Keratinocyte (primary cell): ENCODE data around the gene AP3M1. TPM values are rescaled to one million over a fixed set of nuclear protein-coding genes. Genes with fewer than 3 reads are reported as not detected.

Experiments
- DNase-seq: peaks from one replicate; pipeline ENCODE4 v3.0.0-alpha.2; 2011; ENCODE audit warnings: low read depth, missing footprints, low spot score
- FAIRE-seq: peaks from 2 replicates; lab custom pipeline; 2011; peaks lifted over from hg19 to GRCh38; lab: Jason Lieb, UNC
- H2AFZ ChIP-seq: 2 replicates; pipeline ENCODE4 v1.6.0; 2012; ENCODE audit warnings: low read length, control low read depth, inconsistent platforms; ENCODE audit not compliant: control insufficient read depth
- H3K27ac ChIP-seq: 2 replicates; pipeline ENCODE4 v1.5.1; 2011; ENCODE audit warnings: low read length; ENCODE audit not compliant: control insufficient read depth, insufficient read depth
- H3K27me3 ChIP-seq: 3 replicates; pipeline ENCODE4 v1.6.0; 2011; ENCODE audit warnings: low read length; ENCODE audit not compliant: control insufficient read depth, insufficient read depth; ENCODE audit errors: extremely low read depth
- H3K36me3 ChIP-seq, 2 experiments: 2 replicates in 1 of 2; 3 replicates in 1 of 2; pipeline ENCODE4 v1.5.1; 2011; ENCODE audit warnings: low read length in 2 of 2, mild to moderate bottlenecking in 1 of 2; ENCODE audit not compliant: control insufficient read depth in 2 of 2, insufficient read depth in 2 of 2; ENCODE audit errors: extremely low read depth in 1 of 2
- H3K4me1 ChIP-seq: 3 replicates; pipeline ENCODE4 v1.5.1; 2011; ENCODE audit warnings: low read length; ENCODE audit not compliant: control insufficient read depth, insufficient read depth; ENCODE audit errors: extremely low read depth
- H3K4me2 ChIP-seq: 3 replicates; pipeline ENCODE4 v1.6.0; 2011; ENCODE audit warnings: low read depth, low read length; ENCODE audit not compliant: control insufficient read depth, insufficient read depth; ENCODE audit errors: extremely low read depth
- H3K4me3 ChIP-seq, 3 experiments: fragments of 200-600 bp in 1 of 3; sonication (generic) in 1 of 3; 2 replicates in 2 of 3; 3 replicates in 1 of 3; pipeline ENCODE4 v1.5.1; 2011 to 2016; ENCODE audit warnings: low read length in 3 of 3, mild to moderate bottlenecking in 3 of 3, control low read depth in 2 of 3, inconsistent platforms in 1 of 3, low read depth in 1 of 3, mixed read lengths in 1 of 3, mixed run types in 1 of 3, moderate library complexity in 1 of 3; ENCODE audit not compliant: control insufficient read depth in 2 of 3, insufficient read depth in 2 of 3; ENCODE audit errors: extremely low read depth in 1 of 3
- H3K79me2 ChIP-seq: 2 replicates; pipeline ENCODE4 v1.6.0; 2012; ENCODE audit warnings: low read length; ENCODE audit not compliant: control insufficient read depth, insufficient read depth
- H3K9ac ChIP-seq: 3 replicates; pipeline ENCODE4 v1.6.0; 2011; ENCODE audit warnings: low read length; ENCODE audit not compliant: control insufficient read depth, insufficient read depth; ENCODE audit errors: extremely low read depth
- H3K9me1 ChIP-seq: 3 replicates; pipeline ENCODE4 v1.6.0; 2011; ENCODE audit warnings: low read length; ENCODE audit not compliant: control insufficient read depth, insufficient read depth; ENCODE audit errors: extremely low read depth
- H3K9me3 ChIP-seq: 2 replicates; pipeline ENCODE4 v1.5.1; 2012; ENCODE audit warnings: low read depth, low read length; ENCODE audit not compliant: control insufficient read depth
- H4K20me1 ChIP-seq: 3 replicates; pipeline ENCODE4 v1.6.0; 2011; ENCODE audit warnings: low read length; ENCODE audit not compliant: control insufficient read depth, insufficient read depth; ENCODE audit errors: extremely low read depth
- CTCF ChIP-seq, 3 experiments: IDR thresholded peaks in 1 of 3; conservative IDR thresholded peaks in 1 of 3; optimal IDR thresholded peaks in 1 of 3; 2 replicates in 2 of 3; 3 replicates in 1 of 3; pipeline versions ENCODE3 to v1.5.1; 2011; ENCODE audit warnings: low read length in 3 of 3, mild to moderate bottlenecking in 3 of 3, moderate library complexity in 2 of 3, control low read depth in 1 of 3, inconsistent platforms in 1 of 3; ENCODE audit not compliant: insufficient read depth in 2 of 3; ENCODE audit errors: extremely low read depth in 1 of 3
- EZH2 ChIP-seq: IDR thresholded peaks from one replicate; pipeline ENCODE4 v1.6.1; 2012; ENCODE audit warnings: inconsistent platforms, mild to moderate bottlenecking, low read length, moderate library complexity
- dilution Hi-C: fragments of 300-500 bp; cut with MboI; formaldehyde crosslinking; loops from one replicate; pipeline ENCODE4 v1.7.0; 2020; ENCODE audit warnings: low sequenced_read_pairs; ENCODE audit not compliant: extremely low pct_ligation_motif_present
- polyA plus RNA-seq, 5 experiments: library from polyadenylated mRNA; depleted of rRNA in 3 of 5; stranded (reverse) in 3 of 5; stranded (forward) in 1 of 5; unstranded in 1 of 5; fragments of >200 nt; gene quantifications; 1 replicate in 1 of 5; 2 replicates in 3 of 5; 3 replicates in 1 of 5; pipeline versions ENCODE4 v1.2.1 to v1.2.3, GENCODE V29; 2011 to 2012; ENCODE audit warnings: missing spikeins in 2 of 5, low read depth in 1 of 5, low replicate concordance in 1 of 5

AP3M1 gene
- polyA plus RNA-seq, 1 donor (not counting 4 experiments of a cell fraction or from before 2014, with no cell fraction given), result 53.5 TPM

GRCh38 chr10:74104996-74105395 is 45.6 kb downstream of the AP3M1 start:
- TF ChIP-seq EZH2 (no peak), CTCF (optimal IDR thresholded peaks at IDR 0.05 in 1 of 3, IDR thresholded peaks at IDR 0.05 in 1 of 3, conservative IDR thresholded peaks at IDR 0.05 in 1 of 3; ENCODE audit: extremely low read depth in 1 of 3, insufficient read depth in 2 of 3, low read length in 3 of 3) (no peak)
- no peak for FAIRE-seq
- Histone ChIP-seq H3K27me3 (no peaks in the 10 kb centered on the region), H3K9me1 (no peaks in the 10 kb centered on the region), H3K9ac (no peak overlapping the region), H3K4me3 (no peak overlapping the region), H2AFZ (no peak overlapping the region), H3K79me2 (no peaks in the 10 kb centered on the region), H4K20me1 (no peaks in the 10 kb centered on the region), H3K27ac (no peak overlapping the region), H3K9me3 (no peaks in the 10 kb centered on the region), H3K4me2 (no peak overlapping the region), H3K4me1 (peaks cover 4% of the 10 kb centered on the region), H3K36me3 (peaks cover 43 to 50% of the 10 kb centered on the region in 2 experiments)
- dilution Hi-C loops, result no loop called here
- no peak for DNase-seq

DNA sequence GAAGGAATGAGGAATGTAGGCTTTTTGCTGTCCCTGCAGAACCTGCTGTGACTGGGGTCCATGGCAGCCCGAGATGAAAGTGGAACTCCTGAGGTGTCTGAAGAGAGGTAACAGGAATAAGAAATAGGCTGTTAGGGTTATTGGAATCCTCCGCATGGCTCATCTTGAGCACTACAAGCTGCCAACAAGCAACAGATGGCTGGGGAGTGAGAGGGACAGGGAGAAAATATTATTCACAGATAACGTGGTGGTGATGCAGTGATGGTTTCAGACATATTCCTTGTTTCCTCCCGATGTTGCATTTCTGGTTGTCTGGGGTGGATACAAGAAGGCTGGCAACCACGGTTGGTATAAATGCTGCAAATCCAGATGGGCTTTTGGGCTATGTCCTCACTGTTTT is 46.1 kb downstream of the AP3M1 start:
- H3K4me2 ChIP-seq, result no peak overlapping the region
- peaks cover 9% of the 10 kb centered on the region for H3K4me1 ChIP-seq
- TF ChIP-seq EZH2 (no peak), CTCF (optimal IDR thresholded peaks at IDR 0.05 in 1 of 3, IDR thresholded peaks at IDR 0.05 in 1 of 3, conservative IDR thresholded peaks at IDR 0.05 in 1 of 3; ENCODE audit: extremely low read depth in 1 of 3, insufficient read depth in 2 of 3, low read length in 3 of 3) (no peak)
- H4K20me1 ChIP-seq, result no peaks in the 10 kb centered on the region
- no peaks in the 10 kb centered on the region for H3K27me3 ChIP-seq
- H3K9me1 ChIP-seq, result no peaks in the 10 kb centered on the region
- dilution Hi-C loops, result no loop called here
- no peak overlapping the region for H3K9ac ChIP-seq
- peaks cover 42 to 48% of the 10 kb centered on the region in 2 experiments for H3K36me3 ChIP-seq
- H3K4me3 ChIP-seq, result no peak overlapping the region
- DNase-seq (no peak), FAIRE-seq (no peak)
- no peak overlapping the region for H2AFZ ChIP-seq
- H3K27ac ChIP-seq, result no peak overlapping the region
- H3K79me2 ChIP-seq, result no peaks in the 10 kb centered on the region
- H3K9me3 ChIP-seq, result no peaks in the 10 kb centered on the region
